ENCODE data around the gene KLF2. TPM values are rescaled to one million over a fixed set of nuclear protein-coding genes. Genes with fewer than 3 reads are reported as not detected.

Gene KLF2
- total RNA-seq, 4 donors from 2014 or later: 64.9 to 74.1 (median 68.5) TPM

DNA sequence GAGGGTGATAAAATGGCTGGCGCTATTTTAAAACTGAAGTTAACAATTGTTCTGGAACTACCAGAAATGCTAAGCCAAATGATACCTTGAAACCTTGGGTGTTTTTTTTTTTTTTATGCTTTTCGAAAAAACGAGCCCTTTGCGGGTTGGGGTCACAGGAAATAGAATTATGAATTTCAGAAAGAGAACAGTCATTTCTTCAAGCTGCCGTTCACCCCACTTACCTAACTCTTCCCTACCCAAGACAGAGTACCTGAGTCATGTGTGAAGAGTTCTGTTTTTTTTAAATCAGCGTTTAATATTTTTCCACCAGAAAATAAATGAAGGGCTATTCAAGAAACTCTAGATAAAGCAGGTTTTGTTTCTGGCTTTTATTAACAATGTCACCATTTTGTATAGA lies 35.3 kb downstream of the KLF2 start:
- intact Hi-C loops (cut with DNase I): no loop called here
- Histone ChIP-seq H3K4me1 (peaks cover 10 to 33% (median 22%) of the 10 kb centered on the region in 4 donors), H3K4me3 (no peak overlapping the region), H3K36me3 (peaks cover 0 to 29% (median 14%) of the 10 kb centered on the region in 4 donors), H3K27me3 (no peaks in the 10 kb centered on the region), H3K27ac (replicated peaks in 1 of 4) (peak overlapping the region in 1 of 4 donors; percentile 25), H3K9me3 (no peaks in the 10 kb centered on the region)
- TF ChIP-seq POLR2A (IDR thresholded peaks at IDR 0.05; ENCODE audit: low read depth) (no peak), EP300 (IDR thresholded peaks at IDR 0.05) (no peak), POLR2AphosphoS5 (IDR thresholded peaks at IDR 0.05) (no peak)
- TF ChIP-seq, protein P1, sequence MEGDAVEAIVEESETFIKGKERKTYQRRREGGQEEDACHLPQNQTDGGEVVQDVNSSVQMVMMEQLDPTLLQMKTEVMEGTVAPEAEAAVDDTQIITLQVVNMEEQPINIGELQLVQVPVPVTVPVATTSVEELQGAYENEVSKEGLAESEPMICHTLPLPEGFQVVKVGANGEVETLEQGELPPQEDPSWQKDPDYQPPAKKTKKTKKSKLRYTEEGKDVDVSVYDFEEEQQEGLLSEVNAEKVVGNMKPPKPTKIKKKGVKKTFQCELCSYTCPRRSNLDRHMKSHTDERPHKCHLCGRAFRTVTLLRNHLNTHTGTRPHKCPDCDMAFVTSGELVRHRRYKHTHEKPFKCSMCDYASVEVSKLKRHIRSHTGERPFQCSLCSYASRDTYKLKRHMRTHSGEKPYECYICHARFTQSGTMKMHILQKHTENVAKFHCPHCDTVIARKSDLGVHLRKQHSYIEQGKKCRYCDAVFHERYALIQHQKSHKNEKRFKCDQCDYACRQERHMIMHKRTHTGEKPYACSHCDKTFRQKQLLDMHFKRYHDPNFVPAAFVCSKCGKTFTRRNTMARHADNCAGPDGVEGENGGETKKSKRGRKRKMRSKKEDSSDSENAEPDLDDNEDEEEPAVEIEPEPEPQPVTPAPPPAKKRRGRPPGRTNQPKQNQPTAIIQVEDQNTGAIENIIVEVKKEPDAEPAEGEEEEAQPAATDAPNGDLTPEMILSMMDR (IDR thresholded peaks at IDR 0.05): no peak
- DNase-seq (ENCODE audit: extremely low spot score): no peak
- WGBS: 95% methylated on average over 6 of the region's 6 CpGs

DNA sequence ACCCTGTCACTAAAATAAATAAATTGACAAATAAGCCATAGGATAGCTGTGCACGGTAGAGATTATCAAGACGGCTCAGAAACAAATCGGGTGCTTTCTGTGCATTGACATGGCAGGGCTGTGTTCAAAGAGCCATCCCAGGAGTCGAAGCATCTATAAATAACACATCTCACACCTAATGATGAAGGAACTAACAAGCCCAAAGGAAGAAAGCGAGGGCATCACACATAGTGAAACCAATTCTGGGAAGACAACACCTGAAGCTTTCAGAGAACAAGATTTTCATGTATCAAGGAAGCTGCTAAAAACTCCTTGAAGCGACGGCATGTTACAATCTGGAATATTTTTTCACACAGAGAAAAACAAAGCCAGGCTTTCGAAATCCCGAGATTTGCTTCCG lies 36.1 kb downstream of the KLF2 start:
- Histone ChIP-seq H3K36me3 (peaks cover 0 to 27% (median 11%) of the 10 kb centered on the region in 4 donors), H3K4me3 (no peak overlapping the region), H3K27me3 (no peaks in the 10 kb centered on the region), H3K27ac (replicated peaks in 1 of 4) (peak overlapping the region; percentile 11 to 69 (median 32)), H3K4me1 (peaks cover 4 to 34% (median 14%) of the 10 kb centered on the region in 4 donors), H3K9me3 (no peaks in the 10 kb centered on the region)
- 81% methylated on average over 10 of the region's 10 CpGs for WGBS
- DNase-seq (ENCODE audit: extremely low spot score): no peak
- TF ChIP-seq EP300 (IDR thresholded peaks at IDR 0.05) (no peak), POLR2A (IDR thresholded peaks at IDR 0.05; ENCODE audit: low read depth) (no peak), POLR2AphosphoS5 (IDR thresholded peaks at IDR 0.05) (no peak)
- TF ChIP-seq, protein P1 (IDR thresholded peaks at IDR 0.05): no peak
- intact Hi-C loops (cut with DNase I): no loop called here

DNA sequence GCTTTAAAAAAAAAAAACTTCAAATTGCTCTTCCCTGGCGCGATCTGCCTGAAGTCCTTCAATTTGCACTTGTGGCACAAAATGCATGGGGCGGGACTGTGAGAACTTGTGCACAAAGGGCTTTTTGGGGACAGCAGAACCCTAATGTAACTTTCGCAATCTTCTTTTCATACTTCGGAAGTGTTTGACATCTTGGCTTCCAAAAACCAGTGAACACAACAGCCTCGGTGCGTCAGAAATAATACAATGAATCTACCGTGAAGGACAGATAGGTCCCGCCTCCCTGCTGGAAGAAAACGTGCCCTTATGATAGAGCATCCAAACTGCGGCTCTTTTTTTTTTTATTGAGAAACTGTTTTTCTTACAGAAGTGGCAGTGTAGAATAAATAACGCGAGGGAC lies 36.6 kb downstream of the KLF2 start:
- peak overlapping the region; percentile 45 to 69 (median 51) for H3K27ac ChIP-seq (replicated peaks in 1 of 4)
- DNase-seq (ENCODE audit: extremely low spot score): no peak
- WGBS: 62% methylated on average over 13 of the region's 13 CpGs
- intact Hi-C loops (cut with DNase I): no loop called here
- H3K9me3 ChIP-seq: no peaks in the 10 kb centered on the region
- TF ChIP-seq EP300 (IDR thresholded peaks at IDR 0.05) (no peak), POLR2AphosphoS5 (IDR thresholded peaks at IDR 0.05) (peak; percentile 4 to 37)
- no peak overlapping the region for H3K4me3 ChIP-seq
- H3K27me3 ChIP-seq: no peaks in the 10 kb centered on the region
- H3K4me1 ChIP-seq: peaks cover 3 to 30% (median 9%) of the 10 kb centered on the region in 4 donors
- peaks cover 0 to 31% (median 14%) of the 10 kb centered on the region in 4 donors for H3K36me3 ChIP-seq

DNA sequence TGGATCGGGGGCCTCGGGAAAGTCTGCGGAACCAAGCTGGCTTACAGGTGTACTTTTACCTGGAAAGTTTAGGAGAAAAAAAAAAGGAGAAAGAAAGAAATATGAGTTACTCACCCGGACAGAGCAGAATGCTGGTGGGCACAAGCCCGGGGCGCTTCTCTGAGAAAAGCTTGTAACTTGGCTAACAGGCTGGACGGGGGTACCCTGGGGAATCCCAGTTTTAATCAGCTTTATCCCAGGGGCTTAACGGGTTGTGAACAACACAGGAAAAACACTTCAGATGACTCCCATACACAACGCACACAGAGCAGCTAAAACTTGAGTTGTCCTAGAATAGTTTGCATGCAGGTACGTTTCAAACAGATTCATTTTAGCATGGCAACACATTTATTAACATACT lies 37.3 kb downstream of the KLF2 start:
- TF ChIP-seq EP300 (IDR thresholded peaks at IDR 0.05): no peak
- TF ChIP-seq, protein P1 (IDR thresholded peaks at IDR 0.05): no peak
- no peak for TF ChIP-seq POLR2A (IDR thresholded peaks at IDR 0.05; ENCODE audit: low read depth)
- no peak for TF ChIP-seq POLR2AphosphoS5 (IDR thresholded peaks at IDR 0.05)
- Histone ChIP-seq H3K9me3 (no peaks in the 10 kb centered on the region), H3K27me3 (no peaks in the 10 kb centered on the region), H3K27ac (replicated peaks in 1 of 4) (peak overlapping the region; percentile 45 to 69 (median 51)), H3K4me1 (peaks cover 3 to 27% (median 7%) of the 10 kb centered on the region in 4 donors), H3K4me3 (no peak overlapping the region), H3K36me3 (peaks cover 0 to 33% (median 15%) of the 10 kb centered on the region in 4 donors)
- intact Hi-C loops (cut with DNase I): no loop called here
- no peak for DNase-seq (ENCODE audit: extremely low spot score)
- 92% methylated on average over 10 of the region's 10 CpGs for WGBS

- H3K27ac ChIP-seq (replicated peaks in 1 of 4): no peak overlapping the region
- no peak for TF ChIP-seq EP300 (IDR thresholded peaks at IDR 0.05)
- TF ChIP-seq POLR2AphosphoS5 (IDR thresholded peaks at IDR 0.05): no peak
- no peak for TF ChIP-seq POLR2A (IDR thresholded peaks at IDR 0.05; ENCODE audit: low read depth)
- 92% methylated on average over 15 of the region's 20 CpGs for WGBS
- intact Hi-C loops (cut with DNase I): no loop called here
- no peaks in the 10 kb centered on the region for H3K9me3 ChIP-seq
- no peak overlapping the region for H3K4me3 ChIP-seq
- H3K36me3 ChIP-seq: peaks cover 0 to 25% (median 12%) of the 10 kb centered on the region in 4 donors
- H3K4me1 ChIP-seq: peaks cover 3 to 27% (median 7%) of the 10 kb centered on the region in 4 donors
- DNase-seq (ENCODE audit: extremely low spot score): no peak
- no peaks in the 10 kb centered on the region for H3K27me3 ChIP-seq
Measured at GRCh38 chr19:16363133-16363851, 38.7 kb downstream of the KLF2 start.
